Measurements from ENCODE around the gene SLF2. TPM values are rescaled to one million over a fixed set of nuclear protein-coding genes. Genes with fewer than 3 reads are reported as not detected.

The SLF2 gene
- total and polyA plus RNA-seq, 2 of the 13 experiments (the other 11 are each of a cell fraction or from before 2014, with no cell fraction given) = 12.2 to 48.1 TPM

- TF ChIP-seq, protein P1, sequence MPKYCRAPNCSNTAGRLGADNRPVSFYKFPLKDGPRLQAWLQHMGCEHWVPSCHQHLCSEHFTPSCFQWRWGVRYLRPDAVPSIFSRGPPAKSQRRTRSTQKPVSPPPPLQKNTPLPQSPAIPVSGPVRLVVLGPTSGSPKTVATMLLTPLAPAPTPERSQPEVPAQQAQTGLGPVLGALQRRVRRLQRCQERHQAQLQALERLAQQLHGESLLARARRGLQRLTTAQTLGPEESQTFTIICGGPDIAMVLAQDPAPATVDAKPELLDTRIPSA (CRISPR knock-in tag; IDR thresholded peaks at IDR 0.05; ENCODE audit: borderline replicate concordance) = no peak
- TF ChIP-seq ZNF710 (CRISPR knock-in tag; IDR thresholded peaks at IDR 0.05; ENCODE audit: borderline replicate concordance) (peak; percentile 55; the same call in 1 of the 2 replicates), KAT8 (CRISPR knock-in tag; IDR thresholded peaks at IDR 0.05) (peak; percentile 42), EHMT2 (IDR thresholded peaks at IDR 0.05; ENCODE audit: borderline replicate concordance, low read depth, low read length) (no peak), SIX1 (CRISPR knock-in tag; IDR thresholded peaks at IDR 0.05; ENCODE audit: borderline replicate concordance) (no peak), ZFP36 (IDR thresholded peaks at IDR 0.05; ENCODE audit: borderline replicate concordance, low read depth, low read length, partially characterized antibody) (no peak), AHDC1 (CRISPR knock-in tag; IDR thresholded peaks at IDR 0.05; ENCODE audit: borderline replicate concordance) (no peak; the same call in none of the 2 replicates), EED (CRISPR knock-in tag; IDR thresholded peaks at IDR 0.05) (no peak), HMGA1 (CRISPR knock-in tag; conservative IDR thresholded peaks at IDR 0.05) (no peak), CTCF (CRISPR knock-in tag; IDR thresholded peaks at IDR 0.05) (no peak; the same call in 1 of the 2 replicates), EZH2 (conservative IDR thresholded peaks at IDR 0.05; ENCODE audit: low read depth, low read length) (no peak)
- TF ChIP-seq, protein P2, sequence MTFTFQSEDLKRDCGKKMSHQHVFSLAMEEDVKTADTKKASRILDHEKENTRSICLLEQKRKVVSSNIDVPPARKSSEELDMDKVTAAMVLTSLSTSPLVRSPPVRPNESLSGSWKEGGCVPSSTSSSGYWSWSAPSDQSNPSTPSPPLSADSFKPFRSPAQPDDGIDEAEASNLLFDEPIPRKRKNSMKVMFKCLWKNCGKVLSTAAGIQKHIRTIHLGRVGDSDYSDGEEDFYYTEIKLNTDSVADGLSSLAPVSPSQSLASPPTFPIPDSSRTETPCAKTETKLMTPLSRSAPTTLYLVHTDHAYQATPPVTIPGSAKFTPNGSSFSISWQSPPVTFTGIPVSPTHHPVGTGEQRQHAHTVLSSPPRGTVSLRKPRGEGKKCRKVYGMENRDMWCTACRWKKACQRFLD (CRISPR knock-in tag; IDR thresholded peaks at IDR 0.05; ENCODE audit: borderline replicate concordance) = peak; percentile 46; the same call in 1 of the 2 replicates
- TF ChIP-seq, protein P3, sequence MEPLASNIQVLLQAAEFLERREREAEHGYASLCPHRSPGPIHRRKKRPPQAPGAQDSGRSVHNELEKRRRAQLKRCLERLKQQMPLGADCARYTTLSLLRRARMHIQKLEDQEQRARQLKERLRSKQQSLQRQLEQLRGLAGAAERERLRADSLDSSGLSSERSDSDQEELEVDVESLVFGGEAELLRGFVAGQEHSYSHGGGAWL (CRISPR knock-in tag; IDR thresholded peaks at IDR 0.05) = peak; percentile 90
These were observed at the start of gene SLF2 (continued) for GRCh38 chr10:100912605-100913469.

All from HepG2 (cell line).